PFSK-1 (cell line): ENCODE data around the gene PRXL2B.

ENCODE experiments used
- FOXP2 ChIP-seq: optimal IDR thresholded peaks from 2 replicates; pipeline ENCODE3; 2011; ENCODE audit warnings: borderline replicate concordance, control low read depth, inconsistent platforms; ENCODE audit not compliant: insufficient read depth; ENCODE audit errors: extremely low read length, extremely low read depth
- POLR2AphosphoS5 ChIP-seq: IDR thresholded peaks from 2 replicates; pipeline ENCODE4 v1.6.1; 2012; ENCODE audit warnings: low read depth, mild to moderate bottlenecking, control low read depth, low read length, moderate library complexity
- REST ChIP-seq, 2 experiments: IDR thresholded peaks; 2 replicates each; pipeline versions ENCODE4 v1.6.1 to v1.8.0; 2011 to 2012; ENCODE audit warnings: low read depth in 2 of 2, low read length in 2 of 2, control low read depth in 1 of 2, inconsistent platforms in 1 of 2, mild to moderate bottlenecking in 1 of 2, moderate library complexity in 1 of 2; ENCODE audit not compliant: insufficient read depth in 1 of 2
- SIN3A ChIP-seq: IDR thresholded peaks from 2 replicates; pipeline ENCODE4 v1.6.1; 2012; ENCODE audit warnings: mild to moderate bottlenecking, low read length, moderate library complexity, borderline replicate concordance; ENCODE audit not compliant: insufficient read depth
- TAF1 ChIP-seq: IDR thresholded peaks from 2 replicates; pipeline ENCODE4 v1.6.1; 2012; ENCODE audit warnings: low read length, control low read depth, borderline replicate concordance; ENCODE audit not compliant: insufficient read depth

Gene PRXL2B

DNA sequence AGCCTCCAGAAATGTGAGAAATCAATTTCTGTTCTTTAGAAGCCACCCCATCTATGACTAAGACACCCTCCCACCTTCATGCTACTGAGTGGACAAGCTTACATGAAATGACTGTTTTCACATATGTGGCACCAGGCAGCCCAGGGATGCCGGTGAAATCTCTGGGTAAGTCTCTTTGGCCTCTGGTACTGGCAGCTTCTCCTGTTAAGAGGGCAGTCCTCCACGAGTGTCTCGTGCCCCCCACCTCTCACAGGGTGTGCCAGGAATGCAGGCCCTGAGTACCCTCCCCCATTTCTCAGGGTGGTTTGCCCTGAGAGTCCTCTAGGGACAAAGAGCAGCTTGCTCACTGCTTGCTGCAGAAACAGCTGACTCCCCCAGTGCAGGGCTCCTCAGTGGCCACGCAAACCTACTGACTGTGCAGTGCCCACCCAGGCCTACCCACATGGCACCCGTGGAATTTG, 3.2 kb upstream of the PRXL2B start:
- TF ChIP-seq POLR2AphosphoS5 (no peak), SIN3A (no peak), FOXP2 (no peak), REST (IDR thresholded peaks at IDR 0.05; ENCODE audit: insufficient read depth in 1 of 2, low read depth in 2 of 2, low read length in 2 of 2) (no peak), TAF1 (no peak)

DNA sequence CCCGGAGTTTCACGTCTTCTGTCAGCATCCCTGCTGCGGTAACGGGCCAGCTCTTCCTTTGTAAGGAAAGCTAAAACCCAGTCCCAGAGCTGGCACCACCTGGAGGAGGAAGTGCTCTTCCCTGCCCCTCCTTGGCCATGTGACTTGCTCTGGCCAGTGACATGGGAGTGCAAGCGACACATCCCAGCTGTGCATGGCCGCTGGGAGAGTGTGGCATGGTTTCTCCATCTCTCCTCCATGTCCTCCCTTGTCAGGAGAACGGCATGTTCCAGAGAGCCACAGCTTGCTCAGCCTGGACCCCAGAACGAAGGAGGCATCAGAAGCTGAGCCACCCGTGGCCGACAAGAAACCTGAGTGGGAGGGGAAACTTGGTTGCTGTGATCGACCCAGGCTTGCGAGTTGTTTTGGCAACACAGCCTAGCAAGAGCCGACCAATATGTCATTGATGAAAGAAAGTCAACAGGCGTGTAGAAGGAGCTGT, 2.7 kb upstream of the PRXL2B start:
- TF ChIP-seq REST (IDR thresholded peaks at IDR 0.05; ENCODE audit: insufficient read depth in 1 of 2, low read depth in 2 of 2, low read length in 2 of 2) (no peak), SIN3A (no peak), POLR2AphosphoS5 (no peak), FOXP2 (no peak), TAF1 (no peak)

DNA sequence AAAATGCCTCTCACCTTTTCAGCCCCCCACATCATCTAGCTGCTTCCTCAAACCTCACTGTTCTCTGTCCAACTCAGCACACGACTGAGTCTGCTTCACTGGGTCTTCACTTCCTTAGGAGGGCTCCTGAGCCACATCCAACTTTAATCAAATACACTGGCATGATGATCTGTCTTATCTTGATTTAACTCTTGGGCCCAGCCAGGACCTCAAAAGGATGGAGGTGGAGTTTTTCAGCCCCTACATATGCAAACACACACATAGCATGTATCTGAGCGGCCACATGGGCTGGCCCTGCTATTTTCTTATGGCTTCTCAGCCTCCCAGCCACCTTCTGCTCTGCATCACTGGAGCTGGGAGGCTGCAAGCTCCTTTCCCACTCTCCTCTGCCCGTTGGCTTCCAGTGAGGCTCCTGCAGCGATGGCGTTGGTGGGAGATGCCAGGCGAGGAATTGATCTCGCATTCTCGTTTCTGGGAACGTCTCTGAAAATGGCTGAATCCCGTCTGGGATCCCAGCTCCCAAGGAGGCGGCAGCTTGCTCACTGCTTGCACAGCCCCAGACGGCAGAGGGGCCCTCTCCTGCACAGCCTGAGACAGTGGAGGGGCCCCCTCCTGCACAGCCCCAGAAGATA, 1.8 kb upstream of the PRXL2B start:
- TF ChIP-seq FOXP2 (no peak), TAF1 (no peak), POLR2AphosphoS5 (no peak), SIN3A (no peak), REST (IDR thresholded peaks at IDR 0.05; ENCODE audit: insufficient read depth in 1 of 2, low read depth in 2 of 2, low read length in 2 of 2) (no peak)

GRCh38 chr1:2585318-2586092, 1.1 kb upstream of the PRXL2B start:
- TF ChIP-seq POLR2AphosphoS5 (0 out of 2 replicates have a peak, but pooled peaks have one; percentile 16), FOXP2 (no peak), TAF1 (no peak), SIN3A (no peak)

- TF ChIP-seq SIN3A, result no peak
- TF ChIP-seq REST (IDR thresholded peaks at IDR 0.05; ENCODE audit: insufficient read depth in 1 of 2, low read depth in 2 of 2, low read length in 2 of 2), result no peak
- TF ChIP-seq TAF1, result no peak
- TF ChIP-seq POLR2AphosphoS5, result no peak
- no peak for TF ChIP-seq FOXP2
Observed at GRCh38 chr1:2587071-2587859, 688 bp downstream of the PRXL2B start.
